ENCODE data around the gene CENPU.

The CENPU gene

DNA sequence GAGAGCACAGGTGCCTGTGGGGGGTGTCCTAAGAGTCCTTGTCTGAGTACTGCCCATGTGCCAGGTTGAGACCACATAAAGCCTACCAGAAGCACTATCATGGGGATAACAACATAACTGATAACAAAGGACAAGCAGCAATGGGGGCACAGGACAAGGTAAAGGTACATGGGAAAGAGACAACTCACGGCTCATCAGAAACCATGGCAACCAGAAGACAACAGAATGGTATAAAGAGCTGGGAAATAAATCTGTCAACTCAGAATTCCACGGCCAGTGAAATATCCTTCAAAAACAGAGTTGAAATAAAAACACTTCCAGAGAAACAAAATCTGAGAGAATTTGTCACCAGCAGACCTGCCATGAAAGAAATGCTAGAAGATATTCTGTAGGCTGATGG is 20.0 kb downstream of the CENPU start:
- in situ Hi-C loops (cut with HindIII; ENCODE audit: low sequenced_read_pairs), result no loop called here

DNA sequence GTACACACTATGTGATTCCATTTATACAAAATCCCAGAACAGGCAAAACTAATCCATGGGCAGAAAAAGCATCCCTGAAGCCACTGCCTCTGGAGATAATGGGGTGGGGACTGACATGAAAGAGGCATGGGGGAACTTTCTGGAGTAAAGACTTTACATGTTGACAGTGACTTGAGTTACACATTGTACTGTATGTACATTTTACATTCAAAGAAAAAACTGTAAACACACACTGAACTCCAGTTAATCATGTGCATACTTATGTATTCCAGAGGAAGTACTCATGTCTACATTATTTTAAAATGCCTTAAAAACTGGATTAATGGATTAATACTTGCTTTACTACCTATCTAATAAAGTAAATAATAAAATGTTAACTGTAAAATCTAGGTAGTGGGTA is 21.6 kb downstream of the CENPU start:
- in situ Hi-C loops (cut with HindIII; ENCODE audit: low sequenced_read_pairs), result no loop called here

DNA sequence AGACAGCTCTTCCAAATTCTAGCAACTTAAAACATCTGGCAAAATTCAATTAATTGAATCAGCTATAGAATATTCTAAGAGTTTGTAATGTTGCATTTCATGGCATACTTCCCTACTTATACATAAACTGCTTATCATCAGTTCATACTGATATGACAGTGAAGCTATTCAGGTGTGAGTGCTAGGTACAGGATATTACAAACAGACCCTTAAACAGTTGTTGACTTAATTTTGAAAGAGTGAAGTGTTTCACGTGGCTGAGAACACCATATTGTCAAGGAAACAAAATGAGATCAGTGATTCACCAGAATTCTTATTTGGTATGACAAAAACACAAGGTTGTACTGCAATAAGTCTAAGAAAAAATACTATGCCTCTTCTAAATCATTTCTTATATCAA is 27.4 kb downstream of the CENPU start:
- in situ Hi-C loops (cut with HindIII; ENCODE audit: low sequenced_read_pairs), result no loop called here

DNA sequence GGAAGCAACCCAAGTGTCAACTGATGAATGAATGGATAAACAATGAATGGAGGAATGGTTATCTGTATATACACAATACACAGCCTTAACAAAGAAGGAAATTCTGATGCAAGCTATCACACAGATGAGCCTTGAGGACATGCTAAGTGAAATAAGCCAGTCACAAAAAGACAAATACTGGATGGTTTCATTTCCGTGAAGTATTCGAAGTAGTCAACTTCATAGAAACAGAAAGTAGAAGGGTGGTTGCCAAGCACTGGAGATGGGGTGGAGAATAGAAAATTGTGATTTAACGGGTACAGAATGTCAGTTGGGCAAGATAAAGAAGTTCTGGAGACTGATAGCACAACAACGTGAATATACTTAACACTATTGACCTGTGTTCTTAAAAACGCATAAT is 28.2 kb downstream of the CENPU start:
- in situ Hi-C loops (cut with HindIII; ENCODE audit: low sequenced_read_pairs), result no loop called here

DNA sequence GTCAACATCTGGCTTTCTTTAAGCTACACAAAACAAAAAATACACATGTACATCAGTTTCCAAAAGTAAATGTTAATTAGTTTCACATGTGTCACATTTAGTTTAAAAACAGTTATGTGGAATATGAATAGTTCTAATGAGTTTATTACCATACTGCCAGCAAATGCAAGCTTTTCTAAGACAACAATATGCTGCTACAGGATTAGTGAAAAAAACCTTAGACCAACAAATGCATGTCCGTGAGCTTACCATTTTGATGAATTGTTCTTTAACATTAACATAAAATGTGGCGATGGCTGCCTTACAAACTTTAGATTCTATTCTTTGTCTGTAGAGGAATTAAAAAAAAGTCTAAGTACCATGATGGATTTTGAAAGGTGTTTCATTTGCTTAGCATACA is 31.8 kb downstream of the CENPU start:
- in situ Hi-C loops (cut with HindIII; ENCODE audit: low sequenced_read_pairs), result no loop called here

DNA sequence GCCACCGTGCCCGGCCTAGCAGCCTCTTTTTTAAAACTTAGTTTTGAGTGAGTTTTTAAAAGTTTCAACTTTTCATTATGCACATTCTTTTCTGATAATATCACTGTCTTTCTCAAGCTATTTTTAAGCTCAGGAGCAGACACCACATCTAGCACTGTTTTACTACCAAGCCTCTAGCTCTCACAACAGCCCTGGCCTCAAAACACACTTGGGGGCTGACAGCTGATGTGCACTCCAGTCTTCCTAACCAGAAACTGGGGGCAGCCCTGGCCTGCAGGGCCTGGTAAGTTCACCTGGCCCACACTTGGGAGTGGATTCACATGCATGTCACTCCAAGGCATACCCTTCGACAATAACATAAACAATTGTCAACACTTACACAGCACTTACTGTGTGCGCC is 34.0 kb downstream of the CENPU start:
- in situ Hi-C loops (cut with HindIII; ENCODE audit: low sequenced_read_pairs), result no loop called here

DNA sequence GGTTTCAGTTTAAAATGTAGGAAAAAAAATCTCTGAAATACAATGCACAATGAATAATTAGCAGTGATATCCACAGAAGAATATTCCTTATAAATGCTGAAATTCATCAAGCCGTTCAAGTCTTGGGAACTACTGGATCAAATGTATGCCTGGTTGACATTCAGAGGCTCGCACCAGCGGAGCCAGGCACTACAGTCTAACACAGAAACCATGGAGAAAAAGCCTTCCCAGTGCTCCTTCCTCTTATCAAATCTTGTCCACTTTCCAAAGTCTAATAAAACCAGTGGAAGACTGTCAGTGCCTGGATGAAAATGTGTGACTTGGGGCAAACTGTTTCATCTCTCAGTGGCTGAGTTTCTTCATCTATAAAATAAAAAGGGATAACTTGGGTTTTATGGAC is 35.9 kb downstream of the CENPU start:
- in situ Hi-C loops (cut with HindIII; ENCODE audit: low sequenced_read_pairs), result no loop called here

DNA sequence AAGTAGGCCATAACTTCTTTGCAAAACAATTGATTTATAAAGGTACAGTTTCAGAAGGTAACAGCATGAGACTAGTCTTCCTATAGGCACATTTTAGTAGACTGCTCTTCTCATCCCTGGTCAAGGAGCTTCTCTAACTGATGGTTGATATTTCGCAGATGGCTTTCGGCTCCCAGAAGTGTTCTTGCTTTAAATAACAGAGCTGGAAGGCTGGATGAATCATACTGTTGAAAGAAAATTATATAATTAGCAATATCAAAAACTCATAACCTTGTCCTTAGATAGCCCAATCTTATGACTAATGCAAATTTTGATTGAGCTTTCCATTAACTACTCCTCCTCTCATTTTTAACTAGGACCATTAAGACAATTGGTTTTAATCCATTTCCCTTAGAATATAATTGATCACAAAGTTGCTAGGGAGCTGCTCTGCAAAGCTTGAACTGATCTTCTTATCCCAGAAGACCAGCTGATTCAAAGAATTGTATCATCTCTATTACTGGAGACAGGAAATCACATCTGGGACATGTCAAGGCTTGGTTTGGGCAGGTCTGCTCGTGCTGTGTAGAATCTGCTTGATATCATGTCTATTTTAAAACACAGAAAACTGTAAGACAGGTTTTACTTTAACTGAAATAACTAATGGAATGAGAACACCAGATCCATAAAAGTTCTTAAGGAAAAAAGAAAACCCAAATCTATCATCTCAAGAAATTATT is 38.6 kb downstream of the CENPU start:
- in situ Hi-C loops (cut with HindIII; ENCODE audit: low sequenced_read_pairs), result no loop called here

DNA sequence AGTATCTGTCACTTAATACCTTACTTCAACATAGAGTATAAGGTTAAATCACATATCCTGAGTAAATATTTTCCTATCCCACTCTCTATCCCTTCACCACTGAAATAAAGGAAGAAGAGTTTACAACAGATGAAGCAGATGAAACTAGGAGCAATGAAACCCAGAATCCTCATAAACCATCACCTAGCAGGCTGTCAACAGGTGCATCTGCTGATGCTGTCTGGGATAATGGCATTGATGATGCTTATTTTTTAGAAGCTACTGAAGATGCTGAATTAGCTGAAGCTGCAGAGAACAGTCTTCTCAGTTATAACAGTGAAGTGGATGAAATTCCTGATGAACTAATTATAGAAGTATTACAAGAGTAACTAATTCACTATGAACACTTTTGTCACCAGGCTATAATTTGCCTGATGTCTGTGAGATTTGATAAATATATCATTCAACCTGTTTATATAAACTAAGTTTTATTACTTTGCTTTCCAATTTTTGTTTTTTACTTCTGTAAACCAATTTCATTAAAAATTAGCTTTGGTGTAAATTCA is 39.4 kb downstream of the CENPU start:
- in situ Hi-C loops (cut with HindIII; ENCODE audit: low sequenced_read_pairs), result no loop called here

DNA sequence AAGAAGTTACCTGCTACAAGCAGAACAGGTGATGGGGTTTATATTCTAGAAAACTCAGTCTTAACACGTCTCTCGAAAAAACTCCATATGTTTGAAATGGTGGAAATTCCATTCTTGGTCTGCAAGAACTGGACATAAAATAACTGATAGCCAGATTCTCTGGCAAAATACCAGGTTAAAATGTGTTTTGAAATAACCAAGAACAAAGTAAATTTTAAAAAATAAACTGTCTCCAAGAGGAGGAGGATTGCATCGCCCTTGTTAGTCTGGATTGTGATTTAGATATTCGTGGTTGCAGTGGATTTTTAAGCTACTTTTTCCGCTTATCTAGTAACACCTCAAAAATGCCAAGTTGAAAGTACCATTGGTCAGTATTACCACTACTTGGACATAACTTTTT is 40.8 kb downstream of the CENPU start:
- in situ Hi-C loops (cut with HindIII; ENCODE audit: low sequenced_read_pairs), result no loop called here

DNA sequence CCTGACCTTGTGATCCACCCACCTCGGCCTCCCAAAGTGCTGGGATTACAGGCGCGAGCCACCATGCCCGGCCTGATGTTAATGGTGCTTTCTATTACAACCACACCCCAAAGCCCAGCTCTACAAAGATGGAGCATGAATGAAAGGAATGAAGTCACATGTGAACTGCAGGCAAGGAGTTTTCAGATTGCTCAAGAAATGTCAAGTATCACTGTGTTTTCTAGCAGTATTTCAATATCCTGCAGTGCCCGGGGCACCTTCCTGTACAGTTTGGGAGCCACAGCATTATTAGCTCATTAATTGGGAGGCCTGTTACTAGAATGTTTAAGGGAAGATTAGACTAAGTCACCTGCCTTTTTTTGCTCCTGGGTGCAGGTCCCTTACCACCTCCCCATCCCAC is 44.2 kb downstream of the CENPU start:
- in situ Hi-C loops (cut with HindIII; ENCODE audit: low sequenced_read_pairs), result no loop called here

DNA sequence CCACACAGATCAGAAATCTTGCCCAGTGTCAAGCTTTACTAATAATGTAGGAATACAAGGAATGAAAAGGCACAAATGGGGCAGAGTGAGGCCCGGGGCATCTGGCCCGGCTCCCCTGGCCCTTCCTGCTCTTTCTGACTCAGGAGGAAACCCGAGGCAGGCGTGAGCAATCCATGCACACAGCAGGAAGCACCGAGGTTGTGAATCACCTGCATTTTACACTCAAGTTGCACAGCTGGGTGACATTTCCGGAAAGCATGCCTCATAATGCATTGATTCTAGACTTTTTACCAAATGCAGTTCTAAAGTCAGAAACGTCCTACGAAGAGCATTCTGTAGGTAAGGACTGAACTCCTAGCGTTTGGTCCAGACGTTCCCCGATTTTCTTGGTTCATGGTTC is 45.4 kb downstream of the CENPU start:
- in situ Hi-C loops (cut with HindIII; ENCODE audit: low sequenced_read_pairs), result no loop called here

DNA sequence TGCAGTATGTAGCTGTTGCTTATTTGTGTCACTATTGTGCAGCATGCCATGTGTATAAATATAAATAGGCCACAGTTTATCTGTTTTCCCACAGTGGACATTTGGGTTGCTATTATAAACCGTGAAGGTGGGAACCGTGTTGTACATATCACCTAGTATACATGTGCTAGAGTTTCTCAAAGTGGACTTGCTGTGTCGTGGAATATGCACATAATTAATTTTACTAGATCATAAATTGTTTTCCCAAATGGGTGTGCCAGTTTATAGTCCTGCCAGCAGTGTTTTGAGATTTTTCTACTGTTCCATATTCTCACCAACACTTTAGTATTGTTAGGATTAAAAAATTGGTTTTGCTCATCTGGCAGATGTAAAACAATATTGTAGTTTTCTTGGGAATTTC is 45.9 kb downstream of the CENPU start:
- in situ Hi-C loops (cut with HindIII; ENCODE audit: low sequenced_read_pairs), result no loop called here

DNA sequence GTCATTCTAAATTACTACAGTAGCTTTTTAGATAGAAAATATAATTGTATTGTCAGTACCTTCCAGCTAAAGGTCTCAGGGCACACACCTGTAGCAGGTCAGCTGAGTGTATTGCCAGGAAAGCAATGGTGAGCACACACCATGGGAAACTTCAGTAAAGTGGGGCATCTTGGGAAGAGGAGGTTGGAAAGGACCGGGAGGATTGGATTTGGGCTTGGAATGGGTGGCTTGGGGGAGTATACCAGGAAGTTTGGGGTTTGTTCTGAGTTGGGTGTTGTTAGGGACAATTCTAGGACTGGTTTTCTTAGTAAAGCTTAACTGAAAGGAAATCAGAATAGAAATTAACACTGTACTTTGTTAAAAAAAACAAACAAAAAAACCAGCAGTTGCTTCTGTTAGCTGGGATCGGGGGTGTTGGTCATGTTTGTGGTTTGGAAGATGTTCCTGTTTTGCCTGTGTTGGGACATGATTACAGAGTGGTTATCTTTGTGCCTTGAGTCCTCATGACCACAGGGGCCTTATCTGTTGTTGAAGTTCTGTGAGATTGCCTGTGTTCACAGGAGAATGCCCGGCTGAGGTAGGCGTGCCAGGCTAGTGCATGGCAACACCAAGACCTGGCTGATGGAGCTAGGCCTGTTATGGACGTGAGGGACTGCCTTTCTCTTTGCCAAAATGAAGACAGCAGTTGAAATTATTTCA is 49.3 kb downstream of the CENPU start:
- in situ Hi-C loops (cut with HindIII; ENCODE audit: low sequenced_read_pairs), result no loop called here

DNA sequence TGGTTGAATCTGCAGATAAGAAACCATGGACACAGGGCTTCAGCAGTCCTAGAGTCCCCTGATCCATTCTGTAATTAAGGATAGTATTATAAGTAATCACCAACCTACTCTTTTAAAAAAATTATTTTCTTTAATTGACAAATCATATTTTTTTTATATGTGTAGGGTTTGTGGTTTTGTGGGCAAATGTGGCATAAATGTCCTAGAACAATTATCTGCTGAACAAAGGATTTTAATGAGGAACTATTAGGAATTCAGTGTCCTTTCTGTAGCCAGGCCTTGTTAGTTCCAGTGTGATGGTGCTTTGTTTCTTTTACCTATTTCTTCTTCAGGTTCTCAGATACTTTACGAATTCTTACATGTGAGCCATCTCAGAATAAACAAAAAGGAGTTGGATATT is 52.0 kb downstream of the CENPU start:
- in situ Hi-C loops (cut with HindIII; ENCODE audit: low sequenced_read_pairs), result no loop called here

DNA sequence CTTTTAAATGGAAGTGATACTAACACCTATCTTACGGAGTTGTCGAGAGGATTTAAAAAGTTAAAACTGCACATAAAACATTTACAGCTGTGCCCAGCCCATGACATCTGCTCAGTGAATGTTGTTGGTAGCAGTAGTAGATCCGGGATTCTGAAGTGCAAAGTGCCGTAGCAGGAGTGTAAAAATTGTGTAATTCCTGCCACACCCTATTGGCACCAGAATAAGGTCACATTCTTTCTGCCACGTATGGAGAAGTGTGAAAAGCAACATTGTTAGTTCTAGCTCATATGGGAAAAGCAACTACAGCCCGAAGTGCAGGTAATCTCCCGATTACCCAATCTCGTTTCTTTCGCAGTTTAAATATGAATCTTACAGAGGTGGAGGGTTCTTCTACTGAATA is 53.2 kb downstream of the CENPU start:
- in situ Hi-C loops (cut with HindIII; ENCODE audit: low sequenced_read_pairs), result no loop called here

DNA sequence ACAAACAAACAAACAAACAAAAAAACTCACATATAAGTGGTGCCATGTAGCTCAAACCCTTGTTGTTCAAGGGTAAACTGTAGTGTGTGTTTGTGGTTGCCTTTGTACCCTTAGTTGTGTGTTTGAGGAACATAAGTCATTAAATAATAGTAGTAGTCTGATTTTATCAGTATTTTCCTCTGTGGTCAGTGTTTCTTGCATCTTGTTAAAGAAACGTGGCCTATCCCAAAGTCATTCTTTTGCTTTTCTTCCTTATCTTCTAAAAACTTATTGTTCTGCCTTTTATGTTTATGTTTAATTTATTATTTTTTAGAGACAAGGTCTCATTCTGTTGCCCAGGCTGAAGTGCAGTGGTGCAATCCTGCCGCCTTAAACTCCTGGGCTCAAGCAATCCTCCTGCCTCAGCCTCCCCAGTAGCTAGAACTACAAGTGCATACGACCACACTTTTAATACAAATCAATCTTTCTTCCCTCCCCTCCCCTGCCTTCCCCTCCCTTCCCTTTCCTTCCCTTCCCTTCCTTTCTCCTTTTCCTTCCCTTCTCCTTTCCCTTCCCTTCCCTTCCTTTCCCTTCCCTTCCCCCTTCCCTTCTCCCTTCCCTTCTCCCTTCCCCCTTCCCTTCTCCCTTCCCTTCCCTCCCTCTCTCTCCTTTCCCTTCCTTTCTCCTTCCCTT is 57.9 kb downstream of the CENPU start:
- in situ Hi-C loops (cut with HindIII; ENCODE audit: low sequenced_read_pairs), result no loop called here

DNA sequence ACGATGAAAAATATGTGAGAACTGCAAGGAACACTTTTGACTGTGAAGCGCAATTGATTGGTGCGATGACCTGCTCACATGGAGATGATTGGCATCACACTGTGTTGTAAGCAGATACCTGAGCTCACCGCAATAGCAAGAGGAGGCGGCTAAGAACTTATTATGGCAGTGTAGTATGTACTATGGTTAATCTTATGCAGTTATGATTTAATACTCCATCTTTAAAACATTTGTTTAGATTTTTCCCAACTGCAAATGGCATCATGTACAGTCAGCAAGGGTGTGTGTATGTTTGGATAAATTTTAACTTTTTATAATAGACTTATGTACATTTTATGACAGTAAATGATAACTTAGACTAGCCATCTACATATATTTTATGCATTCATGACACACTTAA is 58.9 kb downstream of the CENPU start:
- in situ Hi-C loops (cut with HindIII; ENCODE audit: low sequenced_read_pairs), result no loop called here

DNA sequence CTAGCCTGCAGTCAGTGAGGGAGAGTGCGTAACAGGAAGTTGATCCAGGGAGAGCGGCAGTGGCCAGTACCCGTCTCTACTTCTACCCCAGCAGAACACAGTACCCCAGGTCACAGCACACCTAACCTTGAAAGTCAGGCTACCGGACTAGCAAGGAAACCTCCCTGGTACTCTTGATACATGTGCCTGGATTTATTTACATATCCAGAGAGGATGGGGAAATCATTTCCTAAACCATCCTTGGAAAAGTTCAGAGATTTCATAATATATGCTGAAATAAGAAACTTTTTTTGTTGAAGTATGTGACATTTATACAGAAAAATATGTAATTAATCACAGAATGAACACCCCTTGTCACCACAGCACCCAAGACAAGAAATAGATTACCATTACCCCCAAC is 59.9 kb downstream of the CENPU start:
- in situ Hi-C loops (cut with HindIII; ENCODE audit: low sequenced_read_pairs), result no loop called here

DNA sequence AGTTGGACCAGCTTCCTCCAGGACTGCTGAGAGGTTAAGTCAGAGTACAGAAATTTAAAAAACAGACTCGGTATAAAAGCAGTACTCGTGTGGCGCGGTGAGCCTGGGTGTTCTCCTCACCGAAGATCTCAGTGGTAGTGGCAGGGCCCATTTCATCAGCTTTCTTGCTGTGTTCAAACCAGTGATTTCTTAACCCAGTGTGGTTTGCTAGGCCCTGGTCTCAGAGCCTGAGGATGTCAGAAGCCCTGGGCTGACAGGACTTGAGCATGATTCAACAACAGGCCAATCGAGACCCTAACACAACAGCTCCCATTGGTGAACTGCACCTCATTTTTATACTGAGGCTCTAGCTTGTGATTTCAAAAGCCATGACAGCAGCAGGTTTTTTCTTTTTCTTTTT is 61.2 kb downstream of the CENPU start:
- in situ Hi-C loops (cut with HindIII; ENCODE audit: low sequenced_read_pairs), result no loop called here

DNA sequence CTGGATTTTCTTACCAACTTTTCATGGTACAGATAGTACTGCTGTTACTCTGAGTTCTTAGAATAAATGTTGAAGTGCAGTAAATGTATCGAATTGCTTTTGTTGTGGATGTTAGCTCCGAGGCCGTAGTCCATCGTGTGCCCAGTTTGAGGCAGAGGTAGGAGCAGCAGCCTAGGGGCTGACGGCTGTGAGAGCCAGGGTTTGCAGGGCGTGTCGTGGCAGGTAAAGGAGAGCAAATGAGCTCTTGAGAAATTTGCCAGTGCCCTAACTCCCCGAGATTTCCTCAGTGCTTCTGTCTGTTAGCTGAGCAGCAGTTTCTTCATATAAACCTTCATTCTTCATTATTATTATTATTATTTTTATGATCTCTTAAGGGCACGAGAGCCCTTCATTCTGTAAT is 62.8 kb downstream of the CENPU start:
- in situ Hi-C loops (cut with HindIII; ENCODE audit: low sequenced_read_pairs), result no loop called here

DNA sequence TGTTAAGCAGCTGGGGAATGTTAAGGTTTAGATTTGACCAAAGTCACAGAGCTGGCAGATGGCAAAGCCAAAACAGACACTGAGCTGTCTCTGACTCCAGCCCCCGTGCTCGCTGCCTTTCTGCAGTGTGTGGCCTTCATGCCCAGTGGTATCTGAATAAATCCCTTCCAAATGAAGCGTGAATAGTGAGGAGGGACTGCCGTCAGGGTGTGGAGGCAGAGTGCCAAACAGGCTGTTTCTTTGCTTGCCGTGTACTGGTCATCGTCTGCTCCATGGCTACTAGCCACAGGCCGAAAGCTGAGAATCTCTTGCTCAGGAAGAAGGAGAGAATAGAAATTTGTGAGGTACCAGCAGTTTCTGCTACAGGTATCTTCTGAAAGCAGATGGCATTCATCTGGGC is 64.6 kb downstream of the CENPU start:
- in situ Hi-C loops (cut with HindIII; ENCODE audit: low sequenced_read_pairs), result no loop called here
